Kidney glomerular epithelial cell (primary cell): Measurements from ENCODE around the gene RPS16.

Experiments used
- DNase-seq: peaks from one replicate; lab custom pipeline; 2025; lab: John Stamatoyannopoulos, UW

RPS16 gene

GRCh38 chr19:39449116-39449797, 13.5 kb upstream of the RPS16 start:
- no peak for DNase-seq

GRCh38 chr19:39448271-39448670, 12.5 kb upstream of the RPS16 start:
- no peak for DNase-seq

- DNase-seq: no peak
Observed at GRCh38 chr19:39446365-39447084, 10.8 kb upstream of the RPS16 start.

GRCh38 chr19:39445196-39446111, 9.7 kb upstream of the RPS16 start, which contains the start of gene SUPT5H:
TSS of gene SUPT5H (plus strand) at chr19:39445582. CDS start at chr19:39445891, 309 bp downstream.
- DNase-seq: peak; percentile 95

GRCh38 chr19:39444598-39445195, 8.9 kb upstream of the RPS16 start:
- DNase-seq: no peak

GRCh38 chr19:39438270-39438934, 2.7 kb upstream of the RPS16 start:
- peak; percentile 45 for DNase-seq

GRCh38 chr19:39436350-39436716, 584 bp upstream of the RPS16 start:
- DNase-seq: no peak

GRCh38 chr19:39434123-39435076, 1.3 kb downstream of the RPS16 start:
- no peak for DNase-seq

GRCh38 chr19:39433480-39434079, 2.2 kb downstream of the RPS16 start:
- DNase-seq: no peak

- no peak for DNase-seq
Observed at GRCh38 chr19:39432677-39433025, 3.1 kb downstream of the RPS16 start.

GRCh38 chr19:39430675-39431593, 4.8 kb downstream of the RPS16 start:
- DNase-seq: peak; percentile 61

- DNase-seq: peak; percentile 86
Observed at GRCh38 chr19:39428283-39429112, 7.3 kb downstream of the RPS16 start.

GRCh38 chr19:39427707-39428106, 8.0 kb downstream of the RPS16 start:
- no peak for DNase-seq

- DNase-seq: no peak
Observed at GRCh38 chr19:39426170-39426569, 9.6 kb downstream of the RPS16 start.

- no peak for DNase-seq
Observed at GRCh38 chr19:39425744-39426143, 10.0 kb downstream of the RPS16 start.

- DNase-seq: no peak
Observed at GRCh38 chr19:39424934-39425333, 10.8 kb downstream of the RPS16 start.

GRCh38 chr19:39423258-39424086, 12.3 kb downstream of the RPS16 start:
- no peak for DNase-seq
